ENCODE measurements around the gene RLIM. TPM values are rescaled to one million over a fixed set of nuclear protein-coding genes. Genes with fewer than 3 reads are reported as not detected.

RLIM gene
- polyA plus RNA-seq, 1 donor from 2014 or later: 40.4 TPM

GRCh38 chrX:74536152-74536831 is 78.1 kb downstream of the RLIM start:
- Histone ChIP-seq H4K20me1 (ENCODE audit: insufficient read depth) (no peaks in the 10 kb centered on the region), H3K9ac (ENCODE audit: low read length) (peak overlapping the region; percentile 9)

GRCh38 chrX:74535408-74536151 is 78.8 kb downstream of the RLIM start:
- Histone ChIP-seq H3K9ac (ENCODE audit: low read length) (no peak overlapping the region), H3K9me3 (ENCODE audit: low read length) (no peaks in the 10 kb centered on the region), H3F3A (ENCODE audit: insufficient read depth, low read length, poor library complexity, severe bottlenecking) (no peaks in the 10 kb centered on the region), H3K27ac (ENCODE audit: low read length) (no peak overlapping the region), H3K4me2 (ENCODE audit: low read length) (no peak overlapping the region), H3K27me3 (ENCODE audit: insufficient read depth, low read depth, low read length) (no peaks in the 10 kb centered on the region), H4K20me1 (ENCODE audit: insufficient read depth) (no peaks in the 10 kb centered on the region), H3K4me3 (ENCODE audit: low read length) (peak overlapping the region; percentile 42), H3K79me2 (replicated peaks; ENCODE audit: insufficient read depth, low read length) (no peaks in the 10 kb centered on the region), H3K9me2 (ENCODE audit: insufficient read depth, low read length) (no peaks in the 10 kb centered on the region), H3K36me3 (ENCODE audit: insufficient read depth, low read length) (no peaks in the 10 kb centered on the region), H2AFZ (ENCODE audit: low read depth, low read length) (no peak overlapping the region)
- TF ChIP-seq TAF1 (IDR thresholded peaks at IDR 0.05; ENCODE audit: low read depth) (no peak), POLR2AphosphoS5 (IDR thresholded peaks at IDR 0.05) (no peak), REST (IDR thresholded peaks at IDR 0.05; ENCODE audit: borderline replicate concordance) (no peak), EZH2 (IDR thresholded peaks at IDR 0.05; ENCODE audit: borderline replicate concordance, insufficient read depth, low read length, poor library complexity, severe bottlenecking) (no peak), MXI1 (conservative IDR thresholded peaks at IDR 0.05; ENCODE audit: poor library complexity, severe bottlenecking) (no peak), SMC3 (conservative IDR thresholded peaks at IDR 0.05; ENCODE audit: poor library complexity) (peak; percentile 79), CTCF (IDR thresholded peaks at IDR 0.05; ENCODE audit: poor library complexity, severe bottlenecking) (peak; percentile 73), RAD21 (conservative IDR thresholded peaks at IDR 0.05) (peak; percentile 79), EP300 (conservative IDR thresholded peaks at IDR 0.05; ENCODE audit: poor library complexity, severe bottlenecking) (no peak)

More at GRCh38 chrX:74536152-74536831, 78.1 kb downstream of the RLIM start:
- H3K9me2 ChIP-seq (ENCODE audit: insufficient read depth, low read length): no peaks in the 10 kb centered on the region
- H3F3A ChIP-seq (ENCODE audit: insufficient read depth, low read length, poor library complexity, severe bottlenecking): no peaks in the 10 kb centered on the region
- H3K9me3 ChIP-seq (ENCODE audit: low read length): no peaks in the 10 kb centered on the region
- H3K4me2 ChIP-seq (ENCODE audit: low read length): no peak overlapping the region
- TF ChIP-seq MXI1 (conservative IDR thresholded peaks at IDR 0.05; ENCODE audit: poor library complexity, severe bottlenecking) (no peak), CTCF (IDR thresholded peaks at IDR 0.05; ENCODE audit: poor library complexity, severe bottlenecking) (peak; percentile 14)
- H3K79me2 ChIP-seq (replicated peaks; ENCODE audit: insufficient read depth, low read length): no peaks in the 10 kb centered on the region
- peak overlapping the region; percentile 42 for H3K4me3 ChIP-seq (ENCODE audit: low read length)
- H3K27me3 ChIP-seq (ENCODE audit: insufficient read depth, low read depth, low read length): no peaks in the 10 kb centered on the region
- H3K36me3 ChIP-seq (ENCODE audit: insufficient read depth, low read length): no peaks in the 10 kb centered on the region
- no peak overlapping the region for H3K27ac ChIP-seq (ENCODE audit: low read length)
- no peak overlapping the region for H2AFZ ChIP-seq (ENCODE audit: low read depth, low read length)

Other genes starting within 250 kb of the RLIM start
- gene SLC16A2, start 193.1 kb downstream of the RLIM start, polyA plus RNA-seq: 14.5 and 17.4 TPM in 2 replicates